ENCODE data around the gene MICAL2.

MICAL2 gene

DNA sequence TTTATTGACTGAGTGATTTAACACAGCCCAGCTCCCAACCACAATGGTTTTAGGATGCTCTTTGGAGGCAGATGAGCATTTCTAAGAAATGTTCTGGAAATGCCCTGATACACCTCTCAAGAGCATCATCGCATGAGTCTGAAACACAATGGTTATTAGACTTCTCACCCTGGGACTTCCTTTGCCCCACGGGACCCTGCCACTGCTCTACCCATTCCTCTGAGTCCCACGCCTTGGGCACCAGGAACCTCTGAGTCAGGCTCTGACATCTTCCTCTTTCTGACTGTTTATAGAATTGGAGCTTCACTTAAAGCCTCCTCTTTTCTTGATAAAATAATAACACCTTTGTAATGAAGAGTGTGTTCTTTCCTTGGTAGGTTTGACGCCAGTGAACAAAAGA lies 181.4 kb downstream of the MICAL2 start:
- DNase-seq, result no peak

DNA sequence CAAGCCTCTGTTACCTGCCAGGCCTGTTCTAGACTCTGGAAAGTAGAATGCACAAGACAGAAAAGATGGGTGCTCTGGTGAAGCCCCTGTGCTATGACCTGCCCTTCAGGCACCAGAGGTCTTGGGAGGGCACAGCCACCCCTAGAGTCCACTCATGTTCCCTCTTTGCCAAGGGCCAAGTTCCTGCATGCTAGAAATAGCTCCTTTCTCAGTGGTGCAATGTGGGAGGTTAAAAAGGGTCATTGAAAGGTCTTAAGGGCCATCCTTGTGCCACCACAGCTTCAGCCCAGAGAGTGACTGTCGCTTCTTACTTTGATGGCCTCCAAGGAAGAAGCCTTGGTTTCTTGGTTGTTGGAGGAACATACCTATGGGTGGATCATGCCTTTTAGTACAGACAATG lies 182.4 kb downstream of the MICAL2 start:
- no peak for DNase-seq

DNA sequence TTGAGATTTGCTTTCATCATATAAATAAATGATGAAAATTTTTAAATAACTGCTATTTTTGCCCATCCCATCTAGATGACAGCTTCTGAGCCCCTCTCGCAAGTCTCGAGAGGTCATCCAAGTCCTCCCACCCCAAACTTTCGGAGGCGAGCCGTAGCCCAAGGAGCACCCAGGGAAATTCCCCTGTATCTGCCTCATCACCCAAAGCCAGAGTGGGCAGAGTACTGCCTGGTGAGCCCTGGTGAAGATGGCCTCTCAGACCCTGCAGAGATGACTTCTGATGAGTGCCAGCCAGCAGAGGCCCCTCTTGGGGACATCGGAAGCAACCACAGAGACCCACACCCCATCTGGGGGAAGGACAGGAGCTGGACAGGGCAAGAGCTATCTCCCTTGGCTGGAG lies 183.1 kb downstream of the MICAL2 start:
- no peak for DNase-seq

DNA sequence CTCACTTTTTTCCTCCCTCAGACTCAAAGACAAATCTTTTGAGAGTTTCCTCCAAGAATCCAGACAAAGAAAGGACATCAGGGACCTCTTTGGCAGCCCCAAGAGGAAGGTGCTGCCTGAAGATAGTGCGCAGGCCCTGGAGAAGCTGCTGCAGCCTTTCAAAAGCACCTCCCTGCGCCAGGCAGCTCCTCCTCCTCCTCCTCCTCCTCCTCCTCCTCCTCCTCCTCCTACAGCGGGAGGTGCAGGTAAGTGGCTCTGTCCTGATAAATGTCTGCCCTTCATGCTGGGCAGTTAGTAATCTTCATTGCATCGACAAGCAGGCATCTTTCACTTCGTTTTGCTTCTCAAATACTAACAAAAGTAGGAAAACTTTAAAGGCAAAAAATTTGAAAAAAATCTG lies 184.2 kb downstream of the MICAL2 start:
- no peak for DNase-seq

DNA sequence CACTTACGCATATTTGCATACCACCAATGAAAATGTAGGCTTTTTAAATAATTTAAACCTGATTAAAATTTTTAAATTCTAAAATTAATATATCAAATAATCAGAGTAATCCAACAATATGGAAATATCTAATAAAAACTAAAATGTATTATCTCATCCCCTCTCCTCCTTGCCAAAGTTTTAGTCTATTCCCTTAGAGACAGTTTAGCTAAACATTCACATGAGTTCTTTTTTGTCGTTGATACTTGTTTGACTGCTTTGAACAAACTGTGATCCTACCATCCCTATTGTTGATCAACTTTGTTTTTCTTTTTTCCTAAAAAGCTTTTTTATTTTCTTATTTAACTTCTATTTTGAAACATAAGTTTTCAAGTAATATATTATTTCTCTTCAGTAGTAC lies 185.6 kb downstream of the MICAL2 start:
- DNase-seq, result no peak

DNA sequence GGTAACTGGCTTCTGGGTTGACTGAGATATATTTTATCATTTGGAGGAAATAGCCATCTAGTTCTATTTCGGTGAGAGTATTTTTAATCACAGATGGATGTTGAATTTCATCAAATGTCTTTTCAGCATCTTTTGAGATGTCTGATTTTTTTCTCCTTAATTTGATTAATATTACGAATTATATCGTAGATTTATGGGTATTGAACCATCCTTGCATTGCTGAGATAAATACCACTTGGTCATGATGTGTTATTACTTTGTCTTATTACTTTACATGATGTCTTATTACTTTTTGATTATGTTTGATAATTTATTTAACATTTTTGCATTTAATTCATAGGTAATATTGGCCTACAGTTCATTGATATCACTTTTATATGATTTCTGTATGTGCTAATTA lies 188.2 kb downstream of the MICAL2 start:
- no peak for DNase-seq

DNA sequence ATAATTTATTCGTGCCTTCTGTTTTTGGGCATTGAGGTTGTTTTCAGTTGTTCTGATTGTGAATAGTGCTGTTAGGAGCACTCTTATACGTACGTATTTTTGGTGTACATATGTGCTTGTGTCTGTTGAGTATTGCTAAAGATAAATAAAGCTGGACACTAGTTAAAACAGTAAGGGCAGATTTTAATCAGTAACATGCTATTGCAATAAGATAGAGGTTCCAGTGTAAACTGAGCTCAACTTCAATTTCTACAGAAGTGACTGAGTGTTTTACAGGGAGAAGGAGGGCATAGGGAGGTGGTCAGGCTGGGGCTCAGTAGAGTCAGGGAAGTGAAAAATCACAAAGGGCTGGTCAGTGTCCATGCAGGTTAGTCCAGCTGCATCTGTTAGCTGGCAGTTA lies 191.0 kb downstream of the MICAL2 start:
- DNase-seq, result no peak

DNA sequence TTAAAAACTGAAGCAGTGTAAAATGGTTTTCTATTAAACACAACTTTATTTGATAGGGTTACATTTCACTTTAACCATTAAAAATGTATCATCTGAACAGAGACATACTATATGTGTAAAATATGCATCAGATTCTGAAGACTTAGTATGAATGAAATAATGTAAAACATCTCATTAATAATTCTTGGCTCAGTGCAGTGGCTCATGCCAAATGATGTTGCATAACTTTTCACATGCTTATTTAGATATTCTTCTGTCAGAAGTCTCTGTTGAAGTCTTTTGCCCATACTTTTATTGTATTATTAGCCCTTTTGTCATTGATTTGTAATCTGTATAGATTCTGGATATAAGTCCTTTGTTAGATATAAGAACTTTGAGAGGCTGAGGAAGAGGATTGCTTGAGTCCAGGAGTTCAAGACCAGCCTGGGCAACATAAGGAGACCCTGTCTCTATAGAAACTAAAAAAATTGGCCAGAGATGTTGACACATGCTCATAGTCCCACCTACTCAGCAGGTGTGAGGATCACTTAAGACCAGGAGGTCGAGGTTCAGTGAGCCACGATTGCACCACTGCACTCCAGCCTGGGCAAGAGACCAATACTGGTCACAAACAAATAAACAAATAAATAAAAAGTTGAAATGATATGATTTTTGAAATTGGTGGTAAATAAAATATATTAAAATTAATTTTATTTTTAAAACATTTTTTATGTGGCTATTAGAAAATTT lies 193.2 kb downstream of the MICAL2 start:
- no peak for DNase-seq

DNA sequence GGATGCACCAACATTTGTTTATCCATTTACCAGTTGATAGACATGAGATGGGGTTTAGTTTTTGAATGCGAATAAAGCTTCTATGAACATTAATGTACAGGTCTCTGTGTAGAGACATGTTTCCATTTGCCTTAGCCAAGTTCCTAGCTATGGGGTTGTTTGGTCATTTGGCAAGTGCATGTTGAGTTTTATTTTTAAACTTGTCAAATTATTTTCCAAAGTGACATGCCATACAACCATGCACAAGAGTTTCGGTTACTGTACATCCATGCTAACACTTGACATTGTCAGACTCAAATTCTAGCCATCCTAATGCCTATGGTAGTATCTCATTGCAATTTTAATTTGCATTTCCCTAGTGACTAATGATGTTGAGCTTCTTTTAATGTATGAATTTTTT lies 196.4 kb downstream of the MICAL2 start:
- no peak for DNase-seq

DNA sequence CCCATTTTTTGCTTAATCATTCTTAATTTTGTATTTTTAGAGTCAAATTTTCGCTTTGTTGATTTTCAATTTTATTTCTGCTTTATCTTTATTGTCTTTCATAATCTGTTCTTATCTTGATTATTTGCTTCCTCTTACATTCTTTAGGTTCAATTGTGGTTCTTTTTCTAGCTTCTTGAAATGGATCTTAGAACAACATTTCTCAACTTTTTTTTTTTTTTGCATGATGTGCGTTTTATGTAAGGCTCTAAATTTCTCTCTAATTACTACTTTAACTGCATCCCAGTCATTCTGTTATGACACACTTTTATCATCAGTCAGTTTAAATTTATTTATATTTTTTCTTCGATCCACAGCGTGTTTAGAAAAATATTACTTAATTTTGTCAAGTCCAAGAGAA lies 201.7 kb downstream of the MICAL2 start:
- no peak for DNase-seq

Measured in KG1 (cell line).